CD14-positive monocyte (primary cell): ENCODE data around the gene H1-8. TPM values are rescaled to one million over a fixed set of nuclear protein-coding genes. Genes with fewer than 3 reads are reported as not detected.
"Not testable (repeated sequence)": the region's sequence is repeated elsewhere in the genome, so short reads cannot be mapped to it uniquely, and the experiment has no call there.

Experiments
- DNase-seq, 3 donors: peaks; one replicate each; pipeline ENCODE4 v3.0.0-alpha.2; 2011 to 2022
- H2AFZ ChIP-seq: 2 replicates; pipeline ENCODE4 v1.6.0; 2012; ENCODE audit warnings: mild to moderate bottlenecking, low read depth, low read length, inconsistent platforms; ENCODE audit not compliant: insufficient read depth, poor library complexity, severe bottlenecking
- H3K27ac ChIP-seq, 2 donors: 1 replicate in 1 of 2; 2 replicates in 1 of 2; pipeline ENCODE4 v1.5.1; 2012 to 2013; ENCODE audit warnings: low read length in 2 of 2, control low read depth in 1 of 2, inconsistent platforms in 1 of 2, low read depth in 1 of 2, mild to moderate bottlenecking in 1 of 2
- H3K27me3 ChIP-seq, 2 donors: one replicate each; pipeline versions ENCODE4 v1.6.0 to v1.6.1; 2011 to 2013; ENCODE audit warnings: low read length in 2 of 2; ENCODE audit not compliant: control insufficient read depth in 2 of 2, insufficient read depth in 2 of 2
- H3K36me3 ChIP-seq, 2 donors: replicated peaks in 1 of 2; 1 replicate in 1 of 2; 2 replicates in 1 of 2; pipeline versions ENCODE4 v1.5.1 to v1.6.1; 2012 to 2013; ENCODE audit warnings: low read length in 2 of 2, control low read depth in 1 of 2, inconsistent platforms in 1 of 2, mild to moderate bottlenecking in 1 of 2; ENCODE audit not compliant: insufficient read depth in 2 of 2, control insufficient read depth in 1 of 2
- H3K4me1 ChIP-seq, 2 donors: 1 replicate in 1 of 2; 2 replicates in 1 of 2; pipeline versions ENCODE4 v1.5.1 to v1.6.1; 2012 to 2013; ENCODE audit warnings: low read length in 2 of 2, control low read depth in 1 of 2, inconsistent platforms in 1 of 2, mild to moderate bottlenecking in 1 of 2, moderate library complexity in 1 of 2; ENCODE audit not compliant: insufficient read depth in 2 of 2, control insufficient read depth in 1 of 2
- H3K4me2 ChIP-seq: replicated peaks from 2 replicates; pipeline ENCODE3; 2012; ENCODE audit warnings: low read length, moderate library complexity, mild to moderate bottlenecking; ENCODE audit not compliant: poor library complexity, severe bottlenecking; ENCODE audit errors: extremely low read depth
- H3K4me3 ChIP-seq, 3 experiments: fragments of 200-600 bp in 1 of 3; sonication (generic) in 1 of 3; replicated peaks in 1 of 3; 1 replicate in 2 of 3; 2 replicates in 1 of 3; pipeline ENCODE4 v1.5.1; 2011 to 2013; ENCODE audit warnings: low read length in 3 of 3, mild to moderate bottlenecking in 3 of 3, control low read depth in 2 of 3, low read depth in 2 of 3, inconsistent platforms in 1 of 3, moderate library complexity in 1 of 3
- H3K79me2 ChIP-seq: 2 replicates; pipeline ENCODE4 v1.6.0; 2012; ENCODE audit warnings: mild to moderate bottlenecking, control low read depth, inconsistent platforms, low read length, moderate library complexity; ENCODE audit not compliant: insufficient read depth
- H3K9ac ChIP-seq: 2 replicates; pipeline ENCODE4 v1.6.0; 2017; ENCODE audit warnings: low read length, mild to moderate bottlenecking; ENCODE audit not compliant: insufficient read depth, poor library complexity, severe bottlenecking
- H3K9me3 ChIP-seq, 2 donors: replicated peaks in 1 of 2; 1 replicate in 1 of 2; 2 replicates in 1 of 2; pipeline versions ENCODE4 v1.5.1 to v1.6.1; 2012 to 2013; ENCODE audit warnings: low read length in 2 of 2, control low read depth in 1 of 2; ENCODE audit not compliant: control insufficient read depth in 1 of 2, insufficient read depth in 1 of 2
- H4K20me1 ChIP-seq: 2 replicates; pipeline ENCODE4 v1.6.0; 2012; ENCODE audit warnings: mild to moderate bottlenecking, low read length, control low read depth, moderate library complexity; ENCODE audit not compliant: insufficient read depth
- H3K27ac Mint-ChIP-seq, 7 donors: one replicate each; pipeline ENCODE4 v1.8.0; 2020; ENCODE audit warnings: mild to moderate bottlenecking in 7 of 7, mixed read lengths in 7 of 7, moderate library complexity in 6 of 7, inconsistent platforms in 2 of 7
- H3K27me3 Mint-ChIP-seq, 3 donors: one replicate each; pipeline ENCODE4 v1.8.0; 2021 to 2022; ENCODE audit warnings: low read depth in 3 of 3, mild to moderate bottlenecking in 3 of 3, mixed read lengths in 3 of 3, moderate library complexity in 3 of 3, inconsistent platforms in 1 of 3
- H3K36me3 Mint-ChIP-seq, 2 donors: one replicate each; pipeline ENCODE4 v1.8.0; 2020; ENCODE audit warnings: mixed read lengths in 2 of 2, inconsistent platforms in 1 of 2, mild to moderate bottlenecking in 1 of 2
- H3K4me1 Mint-ChIP-seq: one replicate; pipeline ENCODE4 v1.8.0; 2020; ENCODE audit warnings: mild to moderate bottlenecking, mixed read lengths
- H3K4me3 Mint-ChIP-seq, 2 donors: one replicate each; pipeline ENCODE4 v1.8.0; 2020; ENCODE audit warnings: mild to moderate bottlenecking in 2 of 2, mixed read lengths in 2 of 2, moderate library complexity in 1 of 2
- H3K9me3 Mint-ChIP-seq, 7 donors: one replicate each; pipeline ENCODE4 v1.8.0; 2020 to 2022; ENCODE audit warnings: mixed read lengths in 7 of 7, mild to moderate bottlenecking in 6 of 7, moderate library complexity in 6 of 7, inconsistent platforms in 2 of 7
- WGBS: methylation state at CpG from one replicate; pipeline ENCODE4 v1.1.5; 2013; ENCODE audit warnings: missing lambda C conversion rate; ENCODE audit not compliant: insufficient coverage; 5-methylcytosine and 5-hydroxymethylcytosine counted together
- intact Hi-C, 2 donors: fragments of 100-400 bp; cut with micrococcal nuclease; formaldehyde crosslinking; loops; one replicate each; pipeline versions ENCODE4 v1.15.0 to v1.15.1; 2023
- polyA plus RNA-seq, 3 donors: library from polyadenylated mRNA; depleted of rRNA in 1 of 3; unstranded in 2 of 3; stranded (reverse) in 1 of 3; fragments of 300-500 nt in 2 of 3; fragments of >200 nt in 1 of 3; fragmentation: Illumina TruSeq in 2 of 3; gene quantifications; 1 replicate in 2 of 3; 2 replicates in 1 of 3; pipeline ENCODE4 v1.2.3, GENCODE V29; 2012 to 2021
- TF ChIP-seq, protein P1 (sequence below): fragments of 200-600 bp; IDR thresholded peaks from one replicate; pipeline ENCODE4 v1.8.0; 2022; ENCODE audit warnings: antibody characterized with exemption, mild to moderate bottlenecking

Gene H1-8
- polyA plus RNA-seq, 3 donors, result not detected

DNA sequence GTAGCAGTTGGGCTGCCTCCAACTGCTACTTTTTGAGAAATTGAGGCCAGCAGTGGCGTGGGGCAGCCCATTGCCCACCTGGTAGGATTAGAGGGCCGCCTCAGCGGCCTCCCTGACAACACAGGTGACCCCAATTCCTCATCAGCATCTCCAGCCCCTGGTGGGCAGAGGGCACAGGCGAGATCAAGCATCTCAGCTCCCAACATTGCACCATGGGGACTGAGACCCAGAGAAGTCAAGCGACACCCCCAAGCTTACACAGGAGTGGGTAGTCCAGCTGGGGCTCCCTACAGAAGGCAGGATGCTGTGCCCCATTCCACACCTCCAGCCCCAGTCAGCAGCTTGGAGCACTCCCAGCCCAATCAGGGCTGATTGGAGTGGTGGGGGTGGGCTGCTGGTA lies 228 bp upstream of the H1-8 start:
- no peaks in the 10 kb centered on the region for H3K79me2 ChIP-seq
- no peak overlapping the region for H3K27ac ChIP-seq
- no peaks in the 10 kb centered on the region for H4K20me1 ChIP-seq
- TF ChIP-seq, protein P1, sequence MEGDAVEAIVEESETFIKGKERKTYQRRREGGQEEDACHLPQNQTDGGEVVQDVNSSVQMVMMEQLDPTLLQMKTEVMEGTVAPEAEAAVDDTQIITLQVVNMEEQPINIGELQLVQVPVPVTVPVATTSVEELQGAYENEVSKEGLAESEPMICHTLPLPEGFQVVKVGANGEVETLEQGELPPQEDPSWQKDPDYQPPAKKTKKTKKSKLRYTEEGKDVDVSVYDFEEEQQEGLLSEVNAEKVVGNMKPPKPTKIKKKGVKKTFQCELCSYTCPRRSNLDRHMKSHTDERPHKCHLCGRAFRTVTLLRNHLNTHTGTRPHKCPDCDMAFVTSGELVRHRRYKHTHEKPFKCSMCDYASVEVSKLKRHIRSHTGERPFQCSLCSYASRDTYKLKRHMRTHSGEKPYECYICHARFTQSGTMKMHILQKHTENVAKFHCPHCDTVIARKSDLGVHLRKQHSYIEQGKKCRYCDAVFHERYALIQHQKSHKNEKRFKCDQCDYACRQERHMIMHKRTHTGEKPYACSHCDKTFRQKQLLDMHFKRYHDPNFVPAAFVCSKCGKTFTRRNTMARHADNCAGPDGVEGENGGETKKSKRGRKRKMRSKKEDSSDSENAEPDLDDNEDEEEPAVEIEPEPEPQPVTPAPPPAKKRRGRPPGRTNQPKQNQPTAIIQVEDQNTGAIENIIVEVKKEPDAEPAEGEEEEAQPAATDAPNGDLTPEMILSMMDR, result no peak
- DNase-seq, result no peak
- no peak overlapping the region for H3K4me3 Mint-ChIP-seq
- H3K4me2 ChIP-seq, result no peak overlapping the region
- no peak overlapping the region for H3K9ac ChIP-seq
- no peaks in the 10 kb centered on the region for H3K36me3 ChIP-seq
- no peaks in the 10 kb centered on the region for H3K9me3 Mint-ChIP-seq
- no peaks in the 10 kb centered on the region for H3K27me3 ChIP-seq
- H3K36me3 Mint-ChIP-seq, result no peaks in the 10 kb centered on the region
- H3K27me3 Mint-ChIP-seq, result peaks cover 0 to 4% (median 1%) of the 10 kb centered on the region in 3 donors
- no peaks in the 10 kb centered on the region for H3K4me1 ChIP-seq
- H2AFZ ChIP-seq, result no peak overlapping the region
- intact Hi-C loops, result no loop called here
- H3K4me1 Mint-ChIP-seq, result peaks cover 1% of the 10 kb centered on the region
- no peak overlapping the region for H3K4me3 ChIP-seq
- no peak overlapping the region for H3K27ac Mint-ChIP-seq
- H3K9me3 ChIP-seq, result no peaks in the 10 kb centered on the region
- 96% methylated on average over 3 of the region's 5 CpGs for WGBS

DNA sequence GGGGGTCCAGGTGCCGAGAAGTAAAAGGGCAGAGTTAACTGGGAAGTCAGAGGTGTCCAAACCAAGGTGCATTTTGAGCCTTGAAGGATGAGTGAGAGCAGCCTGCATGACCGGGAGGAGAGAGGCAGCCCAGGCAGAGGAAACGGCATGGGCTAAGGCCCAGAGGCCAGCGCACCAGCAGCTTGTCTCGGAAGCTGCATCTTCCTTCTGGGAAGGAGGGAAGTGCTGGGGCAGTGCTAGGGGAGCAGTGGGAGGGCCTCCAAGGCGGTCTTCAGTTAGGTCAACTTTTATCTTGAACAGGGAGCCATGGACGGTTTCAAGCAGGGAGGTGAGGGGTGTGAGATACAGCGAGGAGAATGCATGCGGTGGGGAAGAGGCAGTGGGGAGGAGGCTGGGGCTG lies 1.0 kb downstream of the H1-8 start:
- no peaks in the 10 kb centered on the region for H3K27me3 ChIP-seq

DNA sequence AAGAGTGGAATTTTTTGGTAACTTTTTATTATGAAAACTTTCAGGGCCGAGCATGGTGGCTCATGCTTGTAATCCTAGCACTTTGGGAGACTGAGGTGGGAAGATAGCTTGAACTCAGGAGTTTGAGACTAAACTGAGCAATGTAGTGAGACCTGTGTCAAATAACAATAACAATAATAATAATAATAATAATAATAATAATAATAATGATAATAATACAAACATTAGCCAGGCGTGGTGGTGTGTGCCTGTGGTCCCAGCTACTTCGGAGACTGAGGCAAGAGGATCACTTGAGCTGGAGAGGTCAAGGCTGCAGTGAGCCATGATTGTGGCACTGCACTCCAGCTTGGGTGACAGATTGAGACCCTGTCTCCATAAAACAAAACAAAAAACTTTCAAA lies 3.0 kb downstream of the H1-8 start:
- H3K79me2 ChIP-seq, H3K27ac Mint-ChIP-seq, H3K36me3 Mint-ChIP-seq, H2AFZ ChIP-seq, H3K36me3 ChIP-seq, H3K27me3 ChIP-seq, H3K9me3 ChIP-seq, H3K27me3 Mint-ChIP-seq, DNase-seq, H3K9ac ChIP-seq, H3K27ac ChIP-seq, H3K4me2 ChIP-seq, intact Hi-C loops, H3K4me3 Mint-ChIP-seq, H3K4me3 ChIP-seq, H4K20me1 ChIP-seq, H3K9me3 Mint-ChIP-seq: not testable (repeated sequence)
- H3K4me1 Mint-ChIP-seq, result peaks cover 24% of the 10 kb centered on the region
- 100% methylated on average over 1 of the region's 3 CpGs for WGBS
- peaks cover 18 to 28% of the 10 kb centered on the region in 2 donors for H3K4me1 ChIP-seq

More for the DNA sequence above, 1.0 kb downstream of the H1-8 start:
- Histone ChIP-seq H4K20me1 (no peaks in the 10 kb centered on the region), H3K79me2 (no peaks in the 10 kb centered on the region), H2AFZ (no peak overlapping the region), H3K9ac (no peak overlapping the region), H3K36me3 (no peaks in the 10 kb centered on the region), H3K4me2 (no peak overlapping the region), H3K4me1 (peaks cover 6 to 11% of the 10 kb centered on the region in 2 donors), H3K9me3 (no peaks in the 10 kb centered on the region), H3K4me3 (no peak overlapping the region), H3K27ac (no peak overlapping the region)
- no peak for DNase-seq
- H3K4me3 Mint-ChIP-seq, result no peak overlapping the region
- H3K4me1 Mint-ChIP-seq, result peaks cover 10% of the 10 kb centered on the region
- H3K27me3 Mint-ChIP-seq, result peaks cover 0 to 6% (median 1%) of the 10 kb centered on the region in 3 donors
- no peaks in the 10 kb centered on the region for H3K36me3 Mint-ChIP-seq
- TF ChIP-seq, protein P1, result no peak
- 97% methylated on average over 9 of the region's 9 CpGs for WGBS
- intact Hi-C loops, result no loop called here
- H3K9me3 Mint-ChIP-seq, result no peaks in the 10 kb centered on the region
- H3K27ac Mint-ChIP-seq, result peak overlapping the region in 2 of 7 donors; percentile 14 to 30
